SK-N-MC (cell line): ENCODE data around the gene HDLBP.

Experiments used
- EZH2 ChIP-seq: fragments of 200-600 bp; sonication (generic); IDR thresholded peaks from one replicate; pipeline ENCODE4 v1.6.1; 2017; ENCODE audit warnings: antibody characterized with exemption
- FOXP2 ChIP-seq: optimal IDR thresholded peaks from 2 replicates; pipeline ENCODE3; 2011; ENCODE audit warnings: mild to moderate bottlenecking, moderate library complexity; ENCODE audit not compliant: insufficient read depth; ENCODE audit errors: extremely low read length, control extremely low read depth
- POLR2AphosphoS5 ChIP-seq: IDR thresholded peaks from 2 replicates; pipeline ENCODE4 v1.6.1; 2012; ENCODE audit warnings: mild to moderate bottlenecking, low read depth, low read length, borderline replicate concordance

GRCh38 chr2:241191081-241191480, 124.4 kb downstream of the HDLBP start:
- TF ChIP-seq FOXP2 (no peak), EZH2 (no peak), POLR2AphosphoS5 (no peak)
